TTC549 (cell line): ENCODE results near the gene ZNF76.

Source experiments
- FAIRE-seq: peaks from 2 replicates; lab custom pipeline; 2012; peaks lifted over from hg19 to GRCh38; lab: Jason Lieb, UNC

Gene ZNF76

DNA sequence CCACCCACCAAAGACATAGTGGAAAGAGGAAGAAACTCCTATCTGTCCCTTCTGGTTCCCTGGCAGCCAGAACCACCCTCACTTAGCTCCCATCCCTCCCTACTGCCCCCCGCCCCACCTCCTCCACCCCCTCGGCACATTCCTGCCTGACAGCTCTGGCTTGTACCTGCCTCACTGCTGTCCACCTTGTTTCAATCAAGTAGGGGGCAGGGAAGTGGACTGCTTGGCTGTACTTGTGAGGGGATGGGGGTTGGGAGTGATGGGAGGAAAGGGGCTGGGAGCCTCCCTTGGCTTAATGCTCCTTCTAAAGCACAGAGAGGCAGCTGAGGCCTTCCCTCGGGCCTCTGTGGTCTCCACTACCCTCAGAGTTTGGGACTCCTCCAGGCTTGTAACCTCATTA, 22.1 kb upstream of the ZNF76 start:
- FAIRE-seq: no peak

DNA sequence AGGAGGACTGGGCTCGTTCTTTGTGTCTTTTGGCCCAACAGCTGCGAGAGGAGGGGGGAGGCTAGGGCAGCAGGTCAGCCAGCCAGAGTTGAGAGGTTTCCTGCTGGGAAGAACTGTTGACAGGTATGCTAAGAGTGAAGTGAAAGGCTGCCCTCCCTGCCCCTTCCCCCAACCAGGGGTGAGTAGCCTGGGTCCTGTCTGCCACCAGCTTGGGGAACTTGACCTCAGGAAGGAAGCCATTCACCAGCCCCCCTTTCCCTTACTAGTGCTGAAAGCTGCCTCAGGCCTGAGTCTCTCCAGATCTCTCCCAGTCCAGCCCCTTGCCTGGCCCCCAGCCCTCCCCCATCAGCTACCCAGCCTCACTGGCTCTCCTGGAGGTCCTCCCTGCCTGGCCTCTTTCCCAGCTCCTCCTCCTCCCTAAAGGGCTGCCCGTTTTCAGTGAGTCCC, 20.7 kb upstream of the ZNF76 start:
- no peak for FAIRE-seq

GRCh38 chr6:35239581-35239980, 20.0 kb upstream of the ZNF76 start:
- no peak for FAIRE-seq

- no peak for FAIRE-seq
These were observed 18.4 kb upstream of the ZNF76 start for GRCh38 chr6:35240838-35241801.

DNA sequence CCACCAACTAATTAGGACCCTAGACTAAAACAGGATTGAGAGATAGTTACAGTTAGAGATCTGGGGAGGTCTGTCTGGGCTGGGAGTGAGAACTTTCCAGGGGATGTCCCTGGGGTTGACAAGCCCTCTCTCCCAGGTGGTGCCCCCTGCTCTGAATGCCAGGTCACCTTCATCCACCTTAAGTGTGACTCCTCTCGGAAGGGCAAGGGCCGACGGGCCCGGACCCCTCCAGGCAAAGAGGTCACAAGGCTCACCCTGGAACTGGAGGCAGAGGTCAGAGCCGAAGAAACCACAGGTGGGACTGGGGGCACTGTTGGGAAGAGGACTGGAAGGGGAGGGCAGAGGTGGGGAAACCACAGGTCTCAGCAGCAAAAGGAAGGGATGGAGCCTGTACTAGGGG, 17.0 kb upstream of the ZNF76 start:
- no peak for FAIRE-seq

DNA sequence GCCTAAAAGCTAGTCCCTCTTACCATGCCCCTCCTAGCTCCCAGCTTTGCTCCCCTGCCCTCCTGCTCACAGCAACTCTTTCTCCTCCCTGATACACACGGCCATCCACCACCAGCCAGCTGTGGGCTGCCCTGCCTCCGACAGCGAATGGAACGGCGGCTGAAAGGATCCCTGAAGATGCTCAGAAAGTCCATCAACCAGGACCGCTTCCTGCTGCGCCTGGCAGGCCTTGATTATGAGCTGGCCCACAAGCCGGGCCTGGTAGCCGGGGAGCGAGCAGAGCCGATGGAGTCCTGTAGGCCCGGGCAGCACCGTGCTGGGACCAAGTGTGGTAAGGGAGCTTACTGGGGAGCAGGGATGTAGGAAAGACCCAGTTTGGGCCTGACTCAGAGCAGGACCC, 16.6 kb upstream of the ZNF76 start:
- FAIRE-seq: no peak

- no peak for FAIRE-seq
These were observed 16.1 kb upstream of the ZNF76 start for GRCh38 chr6:35243386-35243958.

DNA sequence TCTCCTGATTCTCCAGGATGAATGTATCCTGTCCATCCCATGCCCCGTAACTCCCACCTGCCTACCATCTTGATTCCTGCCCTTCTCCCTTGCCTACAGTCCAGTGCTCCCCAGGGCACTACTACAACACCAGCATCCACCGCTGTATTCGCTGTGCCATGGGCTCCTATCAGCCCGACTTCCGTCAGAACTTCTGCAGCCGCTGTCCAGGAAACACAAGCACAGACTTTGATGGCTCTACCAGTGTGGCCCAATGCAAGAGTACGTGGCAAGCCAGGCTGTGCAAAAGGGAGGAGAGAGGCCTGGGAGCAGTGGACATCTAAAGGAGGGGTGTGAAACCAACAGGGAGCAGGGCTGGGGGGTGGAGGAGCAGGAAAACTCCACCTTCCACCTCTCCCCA, 15.0 kb upstream of the ZNF76 start:
- FAIRE-seq: no peak

- no peak for FAIRE-seq
These were observed 11.8 kb upstream of the ZNF76 start for GRCh38 chr6:35247642-35248231.

DNA sequence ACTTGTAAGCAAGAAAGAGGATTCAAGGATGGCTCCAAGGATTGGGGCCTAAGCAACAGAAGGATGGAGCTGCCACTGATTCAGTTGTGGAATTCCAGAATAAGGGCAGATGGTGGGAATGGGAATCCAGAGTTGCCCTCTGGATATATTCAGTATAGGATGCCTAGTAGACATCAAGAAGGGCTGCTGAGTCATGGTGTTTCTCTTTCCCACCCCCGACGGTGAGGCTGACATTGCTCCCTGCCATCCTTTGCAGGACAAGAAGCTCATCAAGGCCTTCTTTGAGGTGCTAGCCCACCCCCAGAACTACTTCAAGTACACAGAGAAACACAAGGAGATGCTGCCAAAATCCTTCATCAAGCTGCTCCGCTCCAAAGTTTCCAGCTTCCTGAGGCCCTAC, 11.2 kb upstream of the ZNF76 start:
- FAIRE-seq: no peak

DNA sequence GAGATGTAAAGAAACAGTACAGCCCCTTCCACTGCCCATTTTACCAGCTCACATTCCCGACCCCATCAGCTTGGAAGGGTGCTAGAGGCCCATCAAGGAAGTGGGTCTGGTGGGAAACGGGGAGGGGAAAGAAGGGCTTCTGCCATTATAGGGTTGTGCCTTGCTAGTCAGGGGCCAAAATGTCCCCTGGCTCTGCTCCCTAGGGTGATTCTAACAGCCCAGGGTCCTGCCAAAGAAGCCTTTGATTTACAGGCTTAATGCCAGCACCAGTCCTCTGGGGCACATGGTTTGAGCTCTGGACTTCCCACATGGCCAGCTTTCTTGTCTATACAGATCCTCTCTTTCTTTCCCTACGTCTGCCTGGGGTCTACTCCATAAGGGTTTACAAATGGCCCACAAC, 10.6 kb upstream of the ZNF76 start:
- FAIRE-seq: no peak

- no peak for FAIRE-seq
These were observed 7.6 kb upstream of the ZNF76 start for GRCh38 chr6:35251949-35252348.

- no peak for FAIRE-seq
These were observed 6.3 kb upstream of the ZNF76 start for GRCh38 chr6:35253249-35253648.

DNA sequence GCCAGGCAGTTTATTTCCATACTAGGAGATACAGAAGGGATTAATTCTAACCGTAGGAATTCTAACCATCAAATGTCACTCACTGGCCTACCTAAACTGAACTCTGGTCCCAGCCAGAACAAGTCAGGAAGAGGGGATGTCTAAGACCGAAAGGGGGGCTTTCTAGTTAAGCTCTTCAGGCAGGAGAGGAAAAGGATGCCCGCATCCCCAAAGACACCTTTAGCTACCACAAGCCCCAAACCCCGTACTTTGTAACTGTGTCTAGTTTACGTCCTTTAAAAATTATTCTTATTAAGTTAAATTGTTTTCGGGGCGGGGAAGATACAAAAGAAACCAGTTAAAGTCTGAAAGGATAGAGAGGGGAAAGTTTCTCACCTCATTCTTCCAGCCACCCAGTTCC, 1.2 kb upstream of the ZNF76 start:
- no peak for FAIRE-seq

DNA sequence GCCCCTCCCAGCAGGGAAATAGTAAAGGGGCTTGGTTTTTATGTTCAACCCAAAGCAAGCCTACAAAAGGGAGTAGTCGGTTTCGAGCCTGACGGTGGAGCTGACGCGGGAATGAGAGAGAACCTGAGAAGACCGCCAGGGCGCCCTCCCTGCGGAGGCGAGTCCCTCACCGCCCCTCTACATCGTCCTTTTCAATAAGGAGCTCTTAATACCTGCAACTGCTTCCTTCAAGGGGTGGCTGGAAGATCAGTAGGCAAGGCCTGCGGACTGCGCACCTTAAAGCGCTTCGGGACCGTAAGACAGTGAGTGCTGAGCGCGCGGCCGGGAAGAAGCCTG, 709 bp upstream of the ZNF76 start:
- no peak for FAIRE-seq

DNA sequence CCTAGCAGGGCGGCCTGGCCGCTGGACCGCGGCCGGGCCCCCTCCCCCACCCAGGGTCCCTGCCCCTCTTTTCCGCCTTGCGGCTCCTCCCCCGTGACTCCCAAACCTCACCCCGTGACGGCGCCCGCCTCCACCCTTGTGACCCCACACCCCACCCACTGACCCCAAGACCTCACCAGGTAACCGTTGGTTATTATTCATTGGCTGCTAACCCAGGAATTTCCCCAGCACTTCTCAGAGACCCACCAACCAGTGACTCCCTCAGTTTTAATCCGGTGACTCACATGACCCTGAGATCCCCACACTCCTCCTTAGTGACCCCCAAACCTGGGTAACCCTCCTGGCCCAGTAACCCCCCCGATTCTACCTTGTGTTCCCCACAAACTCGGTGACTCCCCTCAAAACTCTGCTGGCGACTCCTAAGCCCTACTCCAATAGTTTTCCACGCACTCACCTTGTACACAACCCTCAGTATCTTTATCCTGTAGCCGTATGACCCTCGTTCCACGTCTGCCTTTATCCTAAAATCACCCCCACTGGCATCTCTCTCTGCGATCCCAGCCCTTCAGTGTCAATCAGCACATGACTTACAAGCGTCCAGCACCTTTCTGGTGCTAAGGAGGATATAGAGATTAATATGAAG, 534 bp downstream of the ZNF76 start:
- no peak for FAIRE-seq

- FAIRE-seq: no peak
These were observed 1.3 kb downstream of the ZNF76 start for GRCh38 chr6:35260591-35261570.

DNA sequence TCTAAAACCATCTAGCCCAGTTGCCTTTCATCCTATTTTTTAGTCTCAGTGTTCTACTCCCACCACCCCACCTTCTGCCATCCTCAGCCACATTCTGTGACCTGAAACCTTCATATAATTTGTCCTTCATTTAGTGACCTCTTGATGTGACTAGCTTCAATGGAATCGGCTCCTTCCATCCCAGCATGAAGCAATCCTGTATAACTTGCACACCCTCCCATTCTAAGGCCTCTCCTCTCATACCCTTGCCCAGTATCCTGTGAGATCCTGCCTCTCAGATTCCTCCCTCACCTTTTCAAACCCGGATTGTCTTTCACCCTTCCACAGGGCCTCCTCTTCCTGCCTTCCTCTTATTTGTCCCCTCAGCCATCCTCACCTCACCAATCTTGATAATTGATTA, 3.1 kb downstream of the ZNF76 start:
- no peak for FAIRE-seq

GRCh38 chr6:35264550-35265274, 5.2 kb downstream of the ZNF76 start:
- FAIRE-seq: no peak

- FAIRE-seq: no peak
These were observed 6.0 kb downstream of the ZNF76 start for GRCh38 chr6:35265523-35265922.

GRCh38 chr6:35267446-35267845, 7.9 kb downstream of the ZNF76 start:
- no peak for FAIRE-seq
